Measurements from ENCODE around the gene TBC1D17. TPM values are rescaled to one million over a fixed set of nuclear protein-coding genes. Genes with fewer than 3 reads are reported as not detected.

TBC1D17 gene
- total and polyA plus RNA-seq, 7 donors = 13.4 to 41.0 (median 26.1) TPM

DNA sequence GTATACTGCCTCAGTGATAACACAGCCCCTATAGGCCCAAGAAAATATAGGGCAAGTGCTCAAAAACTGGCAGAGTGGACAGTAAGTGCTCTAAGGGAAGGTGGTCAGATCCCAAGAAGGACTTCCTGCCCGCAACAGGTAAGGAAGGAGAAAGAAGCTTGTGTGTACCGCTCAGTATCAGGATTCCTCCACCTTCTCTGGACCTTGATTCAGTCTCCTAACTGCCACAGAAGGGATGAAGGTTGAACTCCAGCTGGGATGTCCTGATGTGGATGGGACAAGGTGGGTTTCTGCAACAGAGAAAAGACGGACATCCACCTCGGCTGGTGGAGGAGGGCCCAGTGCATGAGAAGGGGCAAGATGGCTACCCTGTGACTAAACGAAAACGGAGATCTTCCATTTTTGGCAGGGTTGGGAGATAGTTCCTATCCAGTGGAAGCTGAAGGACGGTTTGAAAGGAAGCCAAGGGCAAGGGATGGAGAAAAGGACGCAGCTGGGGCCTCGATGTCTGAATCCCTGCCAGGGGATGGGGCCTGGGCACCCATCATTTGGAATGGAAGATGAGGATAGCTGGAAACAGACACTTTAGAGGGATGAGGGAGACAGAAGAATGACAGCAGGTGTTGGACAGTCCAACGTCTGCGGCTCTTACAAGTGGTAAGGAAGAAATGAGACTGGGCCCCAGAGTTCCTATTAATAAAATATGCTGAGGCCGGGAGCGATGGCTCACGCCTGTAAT lies 50.2 kb downstream of the TBC1D17 start:
- TF ChIP-seq, protein P1, sequence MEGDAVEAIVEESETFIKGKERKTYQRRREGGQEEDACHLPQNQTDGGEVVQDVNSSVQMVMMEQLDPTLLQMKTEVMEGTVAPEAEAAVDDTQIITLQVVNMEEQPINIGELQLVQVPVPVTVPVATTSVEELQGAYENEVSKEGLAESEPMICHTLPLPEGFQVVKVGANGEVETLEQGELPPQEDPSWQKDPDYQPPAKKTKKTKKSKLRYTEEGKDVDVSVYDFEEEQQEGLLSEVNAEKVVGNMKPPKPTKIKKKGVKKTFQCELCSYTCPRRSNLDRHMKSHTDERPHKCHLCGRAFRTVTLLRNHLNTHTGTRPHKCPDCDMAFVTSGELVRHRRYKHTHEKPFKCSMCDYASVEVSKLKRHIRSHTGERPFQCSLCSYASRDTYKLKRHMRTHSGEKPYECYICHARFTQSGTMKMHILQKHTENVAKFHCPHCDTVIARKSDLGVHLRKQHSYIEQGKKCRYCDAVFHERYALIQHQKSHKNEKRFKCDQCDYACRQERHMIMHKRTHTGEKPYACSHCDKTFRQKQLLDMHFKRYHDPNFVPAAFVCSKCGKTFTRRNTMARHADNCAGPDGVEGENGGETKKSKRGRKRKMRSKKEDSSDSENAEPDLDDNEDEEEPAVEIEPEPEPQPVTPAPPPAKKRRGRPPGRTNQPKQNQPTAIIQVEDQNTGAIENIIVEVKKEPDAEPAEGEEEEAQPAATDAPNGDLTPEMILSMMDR (IDR thresholded peaks at IDR 0.05) = no peak
- no peak for TF ChIP-seq POLR2AphosphoS5 (IDR thresholded peaks at IDR 0.05)
- Histone ChIP-seq H3K27me3 (no peaks in the 10 kb centered on the region), H3K4me3 (peak overlapping the region in 1 of 4 donors; percentile 97), H3K27ac (peak overlapping the region in 3 of 4 donors; percentile 92 to 96 (median 92)), H3K36me3 (peaks cover 4 to 41% (median 11%) of the 10 kb centered on the region in 4 donors), H3K9me3 (no peaks in the 10 kb centered on the region), H3K4me1 (peaks cover 0 to 35% (median 30%) of the 10 kb centered on the region in 4 donors)
- intact Hi-C loops (cut with DNase I) = no loop called here
- WGBS, 2 donors = 88 to 89% methylated on average over 14 of the region's 14 CpGs
- no peak for DNase-seq

DNA sequence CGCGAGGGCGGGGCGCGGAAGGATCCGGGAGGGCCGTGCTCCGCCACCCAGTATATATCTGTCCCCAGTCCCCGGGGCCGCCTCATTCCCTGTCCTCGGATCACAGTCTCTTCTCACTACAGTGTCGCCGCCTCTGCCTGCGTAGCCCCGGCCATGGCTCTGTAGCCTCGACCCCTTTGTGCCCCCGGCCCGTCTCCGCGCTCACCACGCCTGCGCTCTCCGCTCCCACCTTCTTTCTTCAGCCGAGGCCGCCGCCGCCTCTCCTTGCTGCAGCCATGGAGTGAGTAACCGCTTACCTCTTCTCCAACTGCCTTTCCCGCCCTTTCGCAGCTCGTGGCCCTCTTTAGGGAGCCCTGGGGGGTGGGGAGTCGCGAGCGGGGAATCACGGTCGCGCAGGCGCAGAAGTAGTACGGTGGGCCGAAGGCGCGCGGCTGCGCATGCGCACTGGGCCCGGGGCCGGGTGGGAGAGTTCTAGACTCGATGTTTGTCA lies 51.7 kb downstream of the TBC1D17 start, which contains the start of the genes ATF5 and NUP62:
Gene ATF5 (plus strand): TSS at position 85 of the 490 bp plus-strand sequence. CDS start 1,646 bp downstream, outside the sequence.
Gene NUP62 (minus strand): TSS at position 384 of the 490 bp plus-strand sequence. CDS start 19,697 bp downstream, outside the sequence.
- Histone ChIP-seq H3K9me3 (no peaks in the 10 kb centered on the region), H3K36me3 (peaks cover 0 to 26% (median 1%) of the 10 kb centered on the region in 4 donors), H3K4me3 (peak within 1 kb of the TSS; percentile 80 to 98 (median 92)), H3K27ac (peak within 1 kb of the TSS; percentile 92 to 98 (median 94)), H3K4me1 (peaks cover 0 to 28% (median 27%) of the 10 kb centered on the region in 4 donors), H3K27me3 (no peaks in the 10 kb centered on the region)
- TF ChIP-seq POLR2AphosphoS5 (IDR thresholded peaks at IDR 0.05) (peak in 2 of 4 donors; percentile 19 to 66), EP300 (IDR thresholded peaks at IDR 0.05) (no peak)
- peak; percentile 95 for DNase-seq
- WGBS, 2 donors = 0% methylated on average over 48 of the region's 48 CpGs
- intact Hi-C loops (cut with DNase I) = no loop called here

DNA sequence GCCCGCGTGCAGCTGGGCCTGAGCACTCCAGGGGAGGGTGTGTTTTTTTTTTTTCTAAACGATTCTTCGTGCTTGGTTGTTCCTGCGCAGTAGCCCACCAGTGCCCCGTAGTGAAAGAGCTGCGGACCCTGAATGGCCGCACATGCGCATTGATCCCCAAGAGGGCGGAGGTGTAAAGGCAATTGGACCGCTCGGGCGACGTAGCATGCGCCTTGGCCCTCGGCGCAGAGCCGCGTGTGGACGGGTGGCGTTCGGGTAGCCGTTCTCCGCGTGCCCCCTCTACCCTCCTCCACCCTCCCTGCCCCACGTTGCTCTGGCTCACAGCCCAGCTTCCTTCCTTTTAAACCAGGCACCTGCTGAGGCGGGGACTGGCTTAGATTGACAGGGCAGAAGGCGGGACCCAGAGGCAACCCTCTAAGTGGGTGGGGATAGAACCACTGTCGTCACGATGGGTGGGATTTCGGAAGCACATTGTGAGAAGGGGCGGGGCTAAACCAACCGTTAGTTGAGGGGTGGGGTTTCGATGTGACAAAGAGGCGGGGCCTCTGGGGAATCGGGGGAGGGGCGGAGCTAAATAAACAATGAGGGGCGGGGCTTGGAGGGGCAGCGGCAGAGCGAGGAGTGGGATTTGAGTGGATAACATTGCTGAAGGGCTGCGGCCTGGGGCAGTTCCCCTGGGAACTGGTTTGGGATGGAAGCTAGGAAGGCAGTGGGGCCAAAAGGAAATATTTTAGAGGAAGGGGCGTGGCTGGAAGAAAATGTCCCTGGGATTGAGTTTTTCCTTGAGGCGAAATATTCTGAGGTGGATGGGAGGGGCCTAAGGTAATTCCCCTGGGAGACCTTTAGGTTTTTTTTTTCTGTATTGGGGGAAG lies 52.3 kb downstream of the TBC1D17 start:
- Histone ChIP-seq H3K4me1 (peaks cover 0 to 27% (median 21%) of the 10 kb centered on the region in 4 donors), H3K27me3 (no peaks in the 10 kb centered on the region), H3K4me3 (peak overlapping the region; percentile 80 to 98 (median 92)), H3K27ac (peak overlapping the region; percentile 92 to 98 (median 94)), H3K9me3 (no peaks in the 10 kb centered on the region), H3K36me3 (peaks cover 0 to 19% (median 1%) of the 10 kb centered on the region in 4 donors)
- DNase-seq = peak; percentile 97
- intact Hi-C loops (cut with DNase I) = no loop called here
- TF ChIP-seq, protein P1 (IDR thresholded peaks at IDR 0.05) = peak in 1 of 4 experiments; percentile 45
- no peak for TF ChIP-seq EP300 (IDR thresholded peaks at IDR 0.05)
- peak; percentile 47 to 68 (median 62) for TF ChIP-seq POLR2AphosphoS5 (IDR thresholded peaks at IDR 0.05)
- TF ChIP-seq POLR2A (IDR thresholded peaks at IDR 0.05) = peak in 1 of 2 donors; percentile 32
- 4 to 5% methylated on average over 43 of the region's 43 CpGs for WGBS, 2 donors

DNA sequence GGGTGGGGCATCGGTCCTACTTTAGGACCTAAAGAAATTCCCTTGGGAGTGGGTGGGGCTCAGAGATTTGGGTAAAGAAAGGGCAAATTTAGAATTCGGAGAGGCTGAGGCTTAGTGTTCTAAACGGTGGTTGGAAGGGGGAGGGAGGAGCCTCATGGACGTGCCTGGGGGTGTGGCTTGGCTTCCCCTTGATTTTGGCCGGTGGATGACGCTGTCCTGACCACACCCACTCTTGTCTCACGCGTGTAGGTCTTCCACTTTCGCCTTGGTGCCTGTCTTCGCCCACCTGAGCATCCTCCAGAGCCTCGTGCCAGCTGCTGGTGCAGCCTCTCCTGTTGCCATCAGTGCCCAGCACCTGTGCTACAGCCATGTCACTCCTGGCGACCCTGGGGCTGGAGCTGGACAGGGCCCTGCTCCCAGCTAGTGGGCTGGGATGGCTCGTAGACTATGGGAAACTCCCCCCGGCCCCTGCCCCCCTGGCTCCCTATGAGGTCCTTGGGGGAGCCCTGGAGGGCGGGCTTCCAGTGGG lies 53.0 kb downstream of the TBC1D17 start:
- H3K36me3 ChIP-seq = peaks cover 0 to 12% (median 1%) of the 10 kb centered on the region in 4 donors
- intact Hi-C loops (cut with DNase I) = no loop called here
- peaks cover 0 to 27% (median 21%) of the 10 kb centered on the region in 4 donors for H3K4me1 ChIP-seq
- no peak for TF ChIP-seq POLR2AphosphoS5 (IDR thresholded peaks at IDR 0.05)
- TF ChIP-seq, protein P1 (IDR thresholded peaks at IDR 0.05) = no peak
- no peak for TF ChIP-seq POLR2A (IDR thresholded peaks at IDR 0.05)
- no peak for TF ChIP-seq EP300 (IDR thresholded peaks at IDR 0.05)
- WGBS, 2 donors = 71 to 72% methylated on average over 15 of the region's 15 CpGs
- H3K4me3 ChIP-seq = peak overlapping the region in 2 of 4 donors; percentile 88 to 97
- DNase-seq = no peak
- H3K27me3 ChIP-seq = no peaks in the 10 kb centered on the region
- H3K9me3 ChIP-seq = no peaks in the 10 kb centered on the region
- H3K27ac ChIP-seq = peak overlapping the region; percentile 92 to 98 (median 94)
